Loucy (cell line): ENCODE data around the gene BANP.

ENCODE experiments used
- CTCF ChIP-seq: fragments of 200-600 bp; sonication (generic); conservative IDR thresholded peaks from 2 replicates; pipeline ENCODE4 v1.5.1; 2014; ENCODE audit warnings: mild to moderate bottlenecking, antibody characterized with exemption, low read length
- EZH2phosphoT487 ChIP-seq: fragments of 200-600 bp; IDR thresholded peaks from 2 replicates; pipeline ENCODE4 v1.6.1; 2018; ENCODE audit warnings: antibody characterized with exemption, mild to moderate bottlenecking, moderate library complexity, borderline replicate concordance

DNA sequence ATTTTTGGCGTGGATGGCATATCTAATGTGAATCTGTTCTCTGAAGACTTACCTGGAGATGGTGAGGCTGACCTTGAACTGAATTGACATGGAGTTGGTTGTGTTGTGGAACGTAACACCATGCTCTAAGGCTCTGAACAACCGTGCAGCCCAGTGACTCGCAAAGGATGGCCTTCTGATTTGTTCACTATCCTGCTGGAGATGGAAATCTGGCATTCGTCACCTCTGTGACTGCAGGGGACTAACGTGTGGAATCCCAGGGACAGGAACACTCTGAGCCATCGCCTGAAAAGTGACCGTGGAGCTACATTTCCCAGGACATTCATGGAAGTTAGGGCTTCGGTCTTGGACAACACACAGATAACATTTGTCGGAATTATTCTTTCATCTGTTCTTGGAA lies 61.1 kb downstream of the BANP start:
- TF ChIP-seq CTCF = no peak
- no peak for TF ChIP-seq EZH2phosphoT487
